Fibroblast of skin of abdomen (primary cell): ENCODE results near the gene CNTN2.

Experiments used
- DNase-seq: peaks from one replicate; pipeline ENCODE4 v3.0.0-alpha.2; 2013

CNTN2 gene

GRCh38 chr1:205024679-205025078 is 18.3 kb upstream of the CNTN2 start:
- DNase-seq: no peak

GRCh38 chr1:205025239-205025638 is 17.8 kb upstream of the CNTN2 start:
- no peak for DNase-seq

- DNase-seq: no peak
Measured at GRCh38 chr1:205026181-205026580, 16.8 kb upstream of the CNTN2 start.

- DNase-seq: no peak
Measured at GRCh38 chr1:205028390-205028789, 14.6 kb upstream of the CNTN2 start.

GRCh38 chr1:205028924-205029323 is 14.1 kb upstream of the CNTN2 start:
- no peak for DNase-seq

GRCh38 chr1:205030241-205030640 is 12.8 kb upstream of the CNTN2 start:
- DNase-seq: no peak

GRCh38 chr1:205030896-205031295 is 12.1 kb upstream of the CNTN2 start:
- no peak for DNase-seq

GRCh38 chr1:205032508-205032907 is 10.5 kb upstream of the CNTN2 start:
- no peak for DNase-seq

- DNase-seq: no peak
Measured at GRCh38 chr1:205037539-205037938, 5.5 kb upstream of the CNTN2 start.

GRCh38 chr1:205038132-205038786 is 4.8 kb upstream of the CNTN2 start:
- DNase-seq: no peak

- no peak for DNase-seq
Measured at GRCh38 chr1:205041001-205041715, 1.9 kb upstream of the CNTN2 start.

GRCh38 chr1:205041998-205042910 is 758 bp upstream of the CNTN2 start:
- no peak for DNase-seq

GRCh38 chr1:205043866-205044265 is 854 bp downstream of the CNTN2 start:
- no peak for DNase-seq

- no peak for DNase-seq
Measured at GRCh38 chr1:205044741-205045140, 1.7 kb downstream of the CNTN2 start.

GRCh38 chr1:205045146-205045545 is 2.1 kb downstream of the CNTN2 start:
- DNase-seq: no peak

GRCh38 chr1:205046870-205047269 is 3.9 kb downstream of the CNTN2 start:
- no peak for DNase-seq

GRCh38 chr1:205047764-205048231 is 4.8 kb downstream of the CNTN2 start:
- no peak for DNase-seq

- no peak for DNase-seq
Measured at GRCh38 chr1:205048382-205048781, 5.4 kb downstream of the CNTN2 start.

- DNase-seq: no peak
Measured at GRCh38 chr1:205049479-205049878, 6.5 kb downstream of the CNTN2 start.

GRCh38 chr1:205052690-205053089 is 9.7 kb downstream of the CNTN2 start:
- DNase-seq: no peak

- DNase-seq: no peak
Measured at GRCh38 chr1:205053296-205053695, 10.3 kb downstream of the CNTN2 start.

- no peak for DNase-seq
Measured at GRCh38 chr1:205054013-205054412, 11.0 kb downstream of the CNTN2 start.

GRCh38 chr1:205056188-205056611 is 13.2 kb downstream of the CNTN2 start:
- DNase-seq: no peak
